ENCODE measurements around the gene OPA1.

Gene OPA1

DNA sequence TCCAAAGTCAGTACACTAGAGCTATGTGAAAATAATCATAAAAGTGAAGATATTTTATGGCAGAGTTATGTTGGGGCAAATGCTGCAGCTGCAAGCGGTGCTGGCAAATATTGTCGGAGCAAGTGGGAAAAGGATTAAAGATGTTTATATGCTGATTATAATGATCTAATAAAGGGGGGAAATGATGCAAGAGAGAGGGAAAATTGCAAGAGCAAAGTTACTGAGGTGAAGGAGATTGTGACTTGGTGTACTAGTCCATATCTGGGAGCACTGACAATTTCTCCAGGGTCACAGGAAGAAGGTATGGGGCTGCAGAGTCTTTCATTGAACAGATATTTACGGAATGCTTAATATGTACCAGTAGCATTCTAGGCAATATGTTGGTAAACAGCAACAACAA, 45.8 kb downstream of the OPA1 start:
- Histone ChIP-seq H3K4me1 (ENCODE audit: insufficient read depth, low read length) (no peaks in the 10 kb centered on the region), H2AFZ (ENCODE audit: low read depth, low read length) (no peak overlapping the region), H3K9ac (ENCODE audit: low read depth, low read length) (no peak overlapping the region), H3K27me3 (ENCODE audit: insufficient read depth, low read length, poor library complexity) (no peaks in the 10 kb centered on the region), H3K36me3 (ENCODE audit: insufficient read depth, low read length) (peaks cover 71% of the 10 kb centered on the region), H3K27ac (ENCODE audit: low read length) (no peak overlapping the region), H3K4me3 (ENCODE audit: low read depth in 1 of 2, low read length in 2 of 2) (no peak overlapping the region), H4K20me1 (ENCODE audit: insufficient read depth, low read length) (no peaks in the 10 kb centered on the region), H3K9me3 (ENCODE audit: insufficient read depth, low read length, severe bottlenecking) (no peaks in the 10 kb centered on the region), H3K79me2 (ENCODE audit: insufficient read depth, low read length) (no peaks in the 10 kb centered on the region), H3K4me2 (ENCODE audit: insufficient read depth, low read length) (no peak overlapping the region)
- no peak for ATAC-seq (ENCODE audit: insufficient read depth, low read depth)
- DNase-seq, result no peak
- TF ChIP-seq EZH2 (IDR thresholded peaks at IDR 0.05; ENCODE audit: borderline replicate concordance, low read depth, low read length, severe bottlenecking), result no peak

GRCh38 chr3:193640165-193640715, 47.2 kb downstream of the OPA1 start:
- H4K20me1 ChIP-seq (ENCODE audit: insufficient read depth, low read length), result no peaks in the 10 kb centered on the region
- no peak overlapping the region for H3K9ac ChIP-seq (ENCODE audit: low read depth, low read length)
- H3K79me2 ChIP-seq (ENCODE audit: insufficient read depth, low read length), result no peaks in the 10 kb centered on the region
- no peak for ATAC-seq (ENCODE audit: insufficient read depth, low read depth)
- H2AFZ ChIP-seq (ENCODE audit: low read depth, low read length), result no peak overlapping the region
- H3K9me3 ChIP-seq (ENCODE audit: insufficient read depth, low read length, severe bottlenecking), result no peaks in the 10 kb centered on the region
- H3K4me3 ChIP-seq (ENCODE audit: low read depth in 1 of 2, low read length in 2 of 2), result no peak overlapping the region
- TF ChIP-seq EZH2 (IDR thresholded peaks at IDR 0.05; ENCODE audit: borderline replicate concordance, low read depth, low read length, severe bottlenecking), result no peak
- TF ChIP-seq, protein P1, sequence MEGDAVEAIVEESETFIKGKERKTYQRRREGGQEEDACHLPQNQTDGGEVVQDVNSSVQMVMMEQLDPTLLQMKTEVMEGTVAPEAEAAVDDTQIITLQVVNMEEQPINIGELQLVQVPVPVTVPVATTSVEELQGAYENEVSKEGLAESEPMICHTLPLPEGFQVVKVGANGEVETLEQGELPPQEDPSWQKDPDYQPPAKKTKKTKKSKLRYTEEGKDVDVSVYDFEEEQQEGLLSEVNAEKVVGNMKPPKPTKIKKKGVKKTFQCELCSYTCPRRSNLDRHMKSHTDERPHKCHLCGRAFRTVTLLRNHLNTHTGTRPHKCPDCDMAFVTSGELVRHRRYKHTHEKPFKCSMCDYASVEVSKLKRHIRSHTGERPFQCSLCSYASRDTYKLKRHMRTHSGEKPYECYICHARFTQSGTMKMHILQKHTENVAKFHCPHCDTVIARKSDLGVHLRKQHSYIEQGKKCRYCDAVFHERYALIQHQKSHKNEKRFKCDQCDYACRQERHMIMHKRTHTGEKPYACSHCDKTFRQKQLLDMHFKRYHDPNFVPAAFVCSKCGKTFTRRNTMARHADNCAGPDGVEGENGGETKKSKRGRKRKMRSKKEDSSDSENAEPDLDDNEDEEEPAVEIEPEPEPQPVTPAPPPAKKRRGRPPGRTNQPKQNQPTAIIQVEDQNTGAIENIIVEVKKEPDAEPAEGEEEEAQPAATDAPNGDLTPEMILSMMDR (IDR thresholded peaks at IDR 0.05; ENCODE audit: borderline replicate concordance, extremely low read depth, low read length, poor library complexity, severe bottlenecking), result no peak
- no peaks in the 10 kb centered on the region for H3K4me1 ChIP-seq (ENCODE audit: insufficient read depth, low read length)
- DNase-seq, result no peak
- peaks cover 85% of the 10 kb centered on the region for H3K36me3 ChIP-seq (ENCODE audit: insufficient read depth, low read length)
- no peak overlapping the region for H3K4me2 ChIP-seq (ENCODE audit: insufficient read depth, low read length)
- no peak overlapping the region for H3K27ac ChIP-seq (ENCODE audit: low read length)
- H3K27me3 ChIP-seq (ENCODE audit: insufficient read depth, low read length, poor library complexity), result no peaks in the 10 kb centered on the region

DNA sequence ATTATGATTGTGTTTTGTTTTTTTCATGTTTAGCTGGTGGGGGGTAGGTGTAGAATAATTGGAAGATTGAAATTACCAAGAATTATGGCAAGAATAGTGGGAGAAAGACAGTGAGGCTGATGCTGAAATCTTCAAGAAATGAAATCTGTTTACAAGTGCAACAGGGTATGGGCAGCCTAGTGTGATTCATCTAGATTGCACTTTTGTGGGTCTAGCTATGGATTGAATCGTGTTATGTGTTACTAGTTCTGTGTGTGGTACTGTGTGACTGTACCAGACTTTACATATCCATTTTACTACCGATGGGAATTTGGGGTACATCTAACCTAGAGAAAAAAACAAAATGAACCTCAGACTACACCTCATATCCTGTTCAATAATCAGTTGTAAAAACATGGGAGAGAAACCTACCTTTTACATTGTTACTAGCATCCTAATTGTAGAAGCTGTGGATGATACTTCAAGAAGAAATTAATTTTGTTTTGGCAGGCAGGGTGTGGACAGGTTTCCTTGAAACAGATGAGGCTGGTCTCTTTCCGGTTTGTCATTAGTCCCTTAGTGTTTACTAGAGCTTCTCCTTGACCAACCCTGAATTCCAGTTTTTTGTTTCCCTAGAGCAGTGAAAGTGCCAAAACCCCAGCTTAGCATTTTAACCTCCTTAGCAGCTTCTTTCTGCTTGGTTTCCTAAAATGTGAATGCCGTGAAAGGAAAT, 47.9 kb downstream of the OPA1 start:
- Histone ChIP-seq H3K4me2 (ENCODE audit: insufficient read depth, low read length) (no peak overlapping the region), H3K4me3 (ENCODE audit: low read depth in 1 of 2, low read length in 2 of 2) (no peak overlapping the region), H3K9ac (ENCODE audit: low read depth, low read length) (no peak overlapping the region), H3K9me3 (ENCODE audit: insufficient read depth, low read length, severe bottlenecking) (no peaks in the 10 kb centered on the region), H2AFZ (ENCODE audit: low read depth, low read length) (no peak overlapping the region), H4K20me1 (ENCODE audit: insufficient read depth, low read length) (no peaks in the 10 kb centered on the region), H3K4me1 (ENCODE audit: insufficient read depth, low read length) (no peaks in the 10 kb centered on the region), H3K27me3 (ENCODE audit: insufficient read depth, low read length, poor library complexity) (no peaks in the 10 kb centered on the region), H3K27ac (ENCODE audit: low read length) (no peak overlapping the region), H3K79me2 (ENCODE audit: insufficient read depth, low read length) (no peaks in the 10 kb centered on the region), H3K36me3 (ENCODE audit: insufficient read depth, low read length) (peaks cover 86% of the 10 kb centered on the region)
- DNase-seq (no peak), ATAC-seq (ENCODE audit: insufficient read depth, low read depth) (no peak)
- TF ChIP-seq EZH2 (IDR thresholded peaks at IDR 0.05; ENCODE audit: borderline replicate concordance, low read depth, low read length, severe bottlenecking), result no peak
- TF ChIP-seq, protein P1 (IDR thresholded peaks at IDR 0.05; ENCODE audit: borderline replicate concordance, extremely low read depth, low read length, poor library complexity, severe bottlenecking), result no peak

DNA sequence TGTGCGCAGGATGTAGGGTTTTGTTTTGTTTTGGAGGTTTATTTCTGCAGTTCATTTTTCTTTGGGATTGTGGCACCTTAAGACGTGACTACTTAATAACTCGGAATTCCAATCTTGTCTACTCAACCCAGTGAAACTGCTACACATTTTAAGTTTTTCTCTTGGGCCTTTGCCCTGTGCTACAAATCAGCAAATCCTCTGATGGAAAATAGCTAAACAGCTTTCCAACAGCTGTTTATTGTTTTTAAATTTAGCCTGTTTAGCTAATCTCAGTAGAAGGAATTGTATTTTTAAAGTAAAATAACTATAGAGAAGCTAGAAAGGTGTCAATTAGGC, 48.4 kb downstream of the OPA1 start:
- Histone ChIP-seq H3K4me3 (ENCODE audit: low read depth in 1 of 2, low read length in 2 of 2) (no peak overlapping the region), H2AFZ (ENCODE audit: low read depth, low read length) (no peak overlapping the region), H3K27me3 (ENCODE audit: insufficient read depth, low read length, poor library complexity) (no peaks in the 10 kb centered on the region), H3K79me2 (ENCODE audit: insufficient read depth, low read length) (no peaks in the 10 kb centered on the region), H3K27ac (ENCODE audit: low read length) (no peak overlapping the region), H4K20me1 (ENCODE audit: insufficient read depth, low read length) (no peaks in the 10 kb centered on the region), H3K9me3 (ENCODE audit: insufficient read depth, low read length, severe bottlenecking) (no peaks in the 10 kb centered on the region), H3K4me2 (ENCODE audit: insufficient read depth, low read length) (no peak overlapping the region), H3K9ac (ENCODE audit: low read depth, low read length) (no peak overlapping the region), H3K36me3 (ENCODE audit: insufficient read depth, low read length) (peaks cover 86% of the 10 kb centered on the region), H3K4me1 (ENCODE audit: insufficient read depth, low read length) (no peaks in the 10 kb centered on the region)
- TF ChIP-seq, protein P1 (IDR thresholded peaks at IDR 0.05; ENCODE audit: borderline replicate concordance, extremely low read depth, low read length, poor library complexity, severe bottlenecking), result no peak
- no peak for TF ChIP-seq EZH2 (IDR thresholded peaks at IDR 0.05; ENCODE audit: borderline replicate concordance, low read depth, low read length, severe bottlenecking)
- DNase-seq (no peak), ATAC-seq (ENCODE audit: insufficient read depth, low read depth) (no peak)

Data from DND-41 (cell line).